WTC11 (cell line): Measurements from ENCODE around the gene PDZD2. TPM values are rescaled to one million over a fixed set of nuclear protein-coding genes. Genes with fewer than 3 reads are reported as not detected.

Experiments
- ATAC-seq: fragments of 200-7000 bp; cut with Tn5 transposase; 2 replicates; pipeline ENCODE4 v1.10.0; 2021; ENCODE audit warnings: mild to moderate bottlenecking, moderate library complexity
- CTCF ChIA-PET: fragments of 300-600 bp; sonication (Branson Sonifier 250); formaldehyde crosslinking; loops from one replicate; lab custom pipeline; 2021; ENCODE audit warnings: antibody characterized with exemption; lab: Charles Lee
- POLR2A ChIA-PET: fragments of 350-600 bp; sonication (Branson Sonifier 250); formaldehyde crosslinking; loops from one replicate; lab custom pipeline; 2021; ENCODE audit warnings: antibody characterized with exemption; lab: Charles Lee
- DNase-seq: peaks from one replicate; pipeline ENCODE4 v3.0.0; 2021; ENCODE audit warnings: low spot score
- H3K27ac Mint-ChIP-seq: 2 replicates; pipeline ENCODE4 v1.8.0; 2021; ENCODE audit warnings: mixed read lengths
- H3K27me3 Mint-ChIP-seq: 2 replicates; pipeline ENCODE4 v1.8.0; 2021; ENCODE audit warnings: low read depth, mild to moderate bottlenecking, moderate library complexity, mixed read lengths
- H3K36me3 Mint-ChIP-seq: 2 replicates; pipeline ENCODE4 v1.8.0; 2021; ENCODE audit warnings: mixed read lengths
- H3K4me1 Mint-ChIP-seq: 2 replicates; pipeline ENCODE4 v1.8.0; 2022; ENCODE audit warnings: mixed read lengths
- H3K4me3 Mint-ChIP-seq: 2 replicates; pipeline ENCODE4 v1.8.0; 2021; ENCODE audit warnings: mild to moderate bottlenecking, moderate library complexity, mixed read lengths
- H3K9me3 Mint-ChIP-seq: 2 replicates; pipeline ENCODE4 v1.8.0; 2021; ENCODE audit warnings: mixed read lengths
- CREM ChIP-seq: sonication (generic); formaldehyde crosslinking; IDR thresholded peaks from 2 replicates; pipeline ENCODE4 v1.8.1; 2022; ENCODE audit warnings: mild to moderate bottlenecking, missing genetic modification reagents, moderate library complexity
- E2F5 ChIP-seq: sonication (generic); formaldehyde crosslinking; IDR thresholded peaks from 2 replicates; pipeline ENCODE4 v1.8.1; 2022; ENCODE audit warnings: mild to moderate bottlenecking, moderate library complexity, missing genetic modification reagents
- ELF4 ChIP-seq: sonication (generic); formaldehyde crosslinking; IDR thresholded peaks from 2 replicates; pipeline ENCODE4 v1.8.1; 2022; ENCODE audit warnings: low read depth, mild to moderate bottlenecking, moderate library complexity, missing genetic modification reagents
- FOXP1 ChIP-seq: sonication (generic); formaldehyde crosslinking; IDR thresholded peaks from 2 replicates; pipeline ENCODE4 v1.8.0; 2022; ENCODE audit warnings: missing genetic modification reagents, mild to moderate bottlenecking, moderate library complexity, borderline replicate concordance
- GABPB1 ChIP-seq: sonication (generic); formaldehyde crosslinking; IDR thresholded peaks from 2 replicates; pipeline ENCODE4 v1.8.1; 2023; ENCODE audit warnings: mild to moderate bottlenecking, missing genetic modification reagents
- IRF1 ChIP-seq: sonication (generic); formaldehyde crosslinking; IDR thresholded peaks from 2 replicates; pipeline ENCODE4 v1.8.0; 2023; ENCODE audit warnings: missing genetic modification reagents
- JUN ChIP-seq: sonication (generic); formaldehyde crosslinking; IDR thresholded peaks from 2 replicates; pipeline ENCODE4 v1.8.0; 2023; ENCODE audit warnings: mild to moderate bottlenecking, missing genetic modification reagents
- RELA ChIP-seq: sonication (generic); formaldehyde crosslinking; IDR thresholded peaks from 2 replicates; pipeline ENCODE4 v1.8.1; 2022; ENCODE audit warnings: missing genetic modification reagents, mild to moderate bottlenecking, borderline replicate concordance
- RORB ChIP-seq: fragments of 250-450 bp; sonication (Bioruptor Pico); IDR thresholded peaks from 2 replicates; pipeline ENCODE4 v1.9.0; 2021; ENCODE audit warnings: mild to moderate bottlenecking
- SMAD3 ChIP-seq: sonication (generic); formaldehyde crosslinking; IDR thresholded peaks from 2 replicates; pipeline ENCODE4 v1.8.0; 2022; ENCODE audit warnings: missing genetic modification reagents, mild to moderate bottlenecking, borderline replicate concordance
- SP1 ChIP-seq: sonication (generic); formaldehyde crosslinking; conservative IDR thresholded peaks from 2 replicates; pipeline ENCODE4 v1.8.1; 2022; ENCODE audit warnings: missing genetic modification reagents
- TCF7 ChIP-seq: sonication (generic); formaldehyde crosslinking; IDR thresholded peaks from 2 replicates; pipeline ENCODE4 v1.8.0; 2022; ENCODE audit warnings: mild to moderate bottlenecking, low read depth, missing genetic modification reagents, moderate library complexity
- TEAD1 ChIP-seq: sonication (generic); formaldehyde crosslinking; IDR thresholded peaks from 2 replicates; pipeline ENCODE4 v1.8.0; 2022; ENCODE audit warnings: mild to moderate bottlenecking, missing genetic modification reagents
- TP53 ChIP-seq: sonication (generic); formaldehyde crosslinking; IDR thresholded peaks from 2 replicates; pipeline ENCODE4 v1.8.1; 2023; ENCODE audit warnings: mild to moderate bottlenecking, missing genetic modification reagents
- ZNF281 ChIP-seq: sonication (generic); formaldehyde crosslinking; IDR thresholded peaks from 2 replicates; pipeline ENCODE4 v1.8.0; 2023; ENCODE audit warnings: mild to moderate bottlenecking, missing genetic modification reagents
- ZNF317 ChIP-seq: sonication (generic); formaldehyde crosslinking; IDR thresholded peaks from 2 replicates; pipeline ENCODE4 v1.8.1; 2023; ENCODE audit warnings: low read depth, mild to moderate bottlenecking, moderate library complexity, missing genetic modification reagents, borderline replicate concordance
- ZNF396 ChIP-seq: fragments of 250-450 bp; sonication (Bioruptor Pico); IDR thresholded peaks from 2 replicates; pipeline ENCODE4 v1.8.0; 2021; ENCODE audit warnings: mild to moderate bottlenecking, moderate library complexity, borderline replicate concordance
- ZNF671 ChIP-seq: fragments of 250-450 bp; sonication (Bioruptor Pico); IDR thresholded peaks from 2 replicates; pipeline ENCODE4 v1.8.0; 2021; ENCODE audit warnings: mild to moderate bottlenecking
- total RNA-seq: library from RNA; stranded (reverse); gene quantifications from 3 replicates; pipeline ENCODE4 v1.2.3, GENCODE V29; 2021
- TF ChIP-seq, protein P1 (sequence below): sonication (generic); formaldehyde crosslinking; IDR thresholded peaks from 2 replicates; pipeline ENCODE4 v1.8.0; 2022; ENCODE audit warnings: mild to moderate bottlenecking, missing genetic modification reagents
- TF ChIP-seq, protein P2 (sequence below): fragments of 250-450 bp; sonication (Bioruptor Pico); conservative IDR thresholded peaks from 2 replicates; pipeline ENCODE4 v1.9.0; 2021; ENCODE audit warnings: mild to moderate bottlenecking
- TF ChIP-seq, protein P3 (sequence below): sonication (generic); formaldehyde crosslinking; IDR thresholded peaks from 2 replicates; pipeline ENCODE4 v1.8.1; 2023; ENCODE audit warnings: mild to moderate bottlenecking, missing genetic modification reagents
- TF ChIP-seq, protein P4 (sequence below): fragments of 250-450 bp; sonication (Bioruptor Pico); IDR thresholded peaks from 2 replicates; pipeline ENCODE4 v1.9.0; 2021; ENCODE audit warnings: mild to moderate bottlenecking

PDZD2 gene
- total RNA-seq, 1 experiment from 2014 or later = 11.4 TPM

DNA sequence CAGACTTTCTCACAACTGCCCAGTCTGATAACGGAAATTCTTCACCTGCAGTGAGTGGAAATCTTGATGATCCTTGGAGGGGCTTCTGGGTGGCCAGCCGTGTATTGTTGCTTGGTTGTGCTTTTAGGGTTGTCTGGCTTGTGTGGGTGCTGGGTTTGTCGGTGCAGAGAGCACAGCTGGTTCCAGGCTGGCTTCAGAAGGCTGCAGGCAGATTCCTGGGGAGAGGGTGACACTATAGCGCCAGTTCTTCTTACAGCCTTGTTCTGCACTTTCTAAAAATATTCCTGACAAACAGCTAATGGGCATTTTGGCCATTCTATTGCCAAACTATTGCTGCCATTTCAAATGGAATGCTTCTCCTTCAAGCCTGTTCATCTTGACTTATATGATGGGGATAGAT lies 99.3 kb downstream of the PDZD2 start:
- no peak overlapping the region for H3K4me3 Mint-ChIP-seq
- peaks cover 13% of the 10 kb centered on the region for H3K27me3 Mint-ChIP-seq
- ChIA-PET CTCF (no interaction called here), POLR2A (no interaction called here)
- peaks cover 27% of the 10 kb centered on the region for H3K9me3 Mint-ChIP-seq
- ATAC-seq (no peak), DNase-seq (no peak)
- H3K4me1 Mint-ChIP-seq = peaks cover 25% of the 10 kb centered on the region
- H3K27ac Mint-ChIP-seq = no peak overlapping the region
- TF ChIP-seq, protein P1, sequence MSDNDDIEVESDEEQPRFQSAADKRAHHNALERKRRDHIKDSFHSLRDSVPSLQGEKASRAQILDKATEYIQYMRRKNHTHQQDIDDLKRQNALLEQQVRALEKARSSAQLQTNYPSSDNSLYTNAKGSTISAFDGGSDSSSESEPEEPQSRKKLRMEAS = no peak
- TF ChIP-seq SP1 (CRISPR knock-in tag) (no peak), SMAD3 (CRISPR knock-in tag) (no peak), TEAD1 (CRISPR knock-in tag) (no peak), FOXP1 (CRISPR knock-in tag) (no peak), ELF4 (no peak)
- H3K36me3 Mint-ChIP-seq = peaks cover 23% of the 10 kb centered on the region

DNA sequence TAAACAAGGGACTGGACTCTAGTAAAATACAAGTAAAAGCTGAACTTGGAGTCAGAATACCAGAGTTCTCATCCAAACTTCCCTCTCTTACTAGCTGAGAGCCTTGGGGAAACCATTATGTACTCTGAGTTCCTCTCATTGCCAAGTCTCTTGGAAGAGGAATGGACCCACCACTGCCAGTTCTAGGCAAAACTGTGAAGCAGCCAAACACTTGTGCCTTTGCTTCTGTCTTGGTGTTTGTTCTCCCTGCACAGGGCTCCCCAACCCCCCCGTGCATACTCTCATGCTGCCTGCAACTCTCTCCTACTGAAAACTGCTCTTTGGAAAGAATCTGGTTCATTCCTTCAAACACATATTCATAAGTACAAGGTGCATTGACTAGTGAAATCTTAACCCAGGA lies 102.6 kb downstream of the PDZD2 start:
- DNase-seq (no peak), ATAC-seq (no peak)
- H3K4me3 Mint-ChIP-seq = no peak overlapping the region
- TF ChIP-seq, protein P2, sequence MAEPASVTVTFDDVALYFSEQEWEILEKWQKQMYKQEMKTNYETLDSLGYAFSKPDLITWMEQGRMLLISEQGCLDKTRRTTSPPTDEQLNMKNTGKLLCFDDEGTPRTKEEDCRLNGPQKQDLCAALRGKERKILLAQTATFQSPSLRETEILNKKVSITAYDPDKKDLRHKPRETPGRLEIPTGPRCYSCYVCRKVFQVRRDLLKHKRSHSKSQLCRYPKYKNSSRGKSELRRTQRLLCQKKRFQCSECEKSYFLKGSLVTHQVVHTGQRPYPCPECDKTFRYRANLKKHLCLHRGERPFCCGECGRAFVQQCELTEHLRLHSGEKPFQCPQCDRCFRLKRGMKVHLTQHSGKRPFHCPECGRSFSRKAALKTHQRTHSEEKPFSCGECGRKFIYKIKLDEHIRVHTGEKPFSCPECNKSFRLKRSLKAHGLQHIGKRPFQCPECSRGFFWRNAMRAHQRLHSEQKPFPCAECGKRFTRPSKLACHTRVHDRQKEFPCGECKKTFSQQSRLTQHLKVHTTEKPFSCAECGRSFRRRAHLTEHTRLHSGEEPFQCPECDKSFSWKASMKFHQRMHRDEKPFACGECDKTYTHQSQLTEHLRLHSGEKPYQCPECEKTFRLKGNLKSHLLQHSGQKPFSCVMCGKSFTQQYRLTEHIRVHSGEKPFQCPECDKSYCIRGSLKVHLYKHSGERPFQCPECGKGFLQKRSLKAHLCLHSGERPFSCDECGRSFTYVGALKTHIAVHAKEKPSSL (CRISPR knock-in tag) = no peak
- TF ChIP-seq ZNF671 (CRISPR knock-in tag) (no peak), CREM (CRISPR knock-in tag) (no peak), IRF1 (CRISPR knock-in tag) (no peak), TP53 (CRISPR knock-in tag) (no peak), ZNF317 (CRISPR knock-in tag) (no peak), GABPB1 (no peak), E2F5 (CRISPR knock-in tag) (no peak), ZNF396 (CRISPR knock-in tag) (no peak), ZNF281 (CRISPR knock-in tag) (no peak), RORB (CRISPR knock-in tag) (no peak), TCF7 (no peak), JUN (CRISPR knock-in tag) (no peak), RELA (CRISPR knock-in tag) (no peak)
- TF ChIP-seq, protein P3, sequence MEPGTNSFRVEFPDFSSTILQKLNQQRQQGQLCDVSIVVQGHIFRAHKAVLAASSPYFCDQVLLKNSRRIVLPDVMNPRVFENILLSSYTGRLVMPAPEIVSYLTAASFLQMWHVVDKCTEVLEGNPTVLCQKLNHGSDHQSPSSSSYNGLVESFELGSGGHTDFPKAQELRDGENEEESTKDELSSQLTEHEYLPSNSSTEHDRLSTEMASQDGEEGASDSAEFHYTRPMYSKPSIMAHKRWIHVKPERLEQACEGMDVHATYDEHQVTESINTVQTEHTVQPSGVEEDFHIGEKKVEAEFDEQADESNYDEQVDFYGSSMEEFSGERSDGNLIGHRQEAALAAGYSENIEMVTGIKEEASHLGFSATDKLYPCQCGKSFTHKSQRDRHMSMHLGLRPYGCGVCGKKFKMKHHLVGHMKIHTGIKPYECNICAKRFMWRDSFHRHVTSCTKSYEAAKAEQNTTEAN (CRISPR knock-in tag) = no peak
- TF ChIP-seq, protein P4, sequence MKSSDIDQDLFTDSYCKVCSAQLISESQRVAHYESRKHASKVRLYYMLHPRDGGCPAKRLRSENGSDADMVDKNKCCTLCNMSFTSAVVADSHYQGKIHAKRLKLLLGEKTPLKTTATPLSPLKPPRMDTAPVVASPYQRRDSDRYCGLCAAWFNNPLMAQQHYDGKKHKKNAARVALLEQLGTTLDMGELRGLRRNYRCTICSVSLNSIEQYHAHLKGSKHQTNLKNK (CRISPR knock-in tag) = no peak
- TF ChIP-seq, protein P1 = no peak
- ChIA-PET POLR2A (no interaction called here), CTCF (interaction anchor here (0.9 kb wide), 1 partner anchor 29 kb away, joined by 3 read pairs; no protein-coding TSS in a partner anchor)
- H3K27me3 Mint-ChIP-seq = peaks cover 10% of the 10 kb centered on the region
- H3K27ac Mint-ChIP-seq = no peak overlapping the region
- no peaks in the 10 kb centered on the region; the same call in 1 of the 2 replicates for H3K4me1 Mint-ChIP-seq
- peaks cover 23% of the 10 kb centered on the region for H3K36me3 Mint-ChIP-seq
- H3K9me3 Mint-ChIP-seq = peaks cover 31% of the 10 kb centered on the region
